Keratinocyte (primary cell): ENCODE measurements around the gene MRPL57. TPM values are rescaled to one million over a fixed set of nuclear protein-coding genes. Genes with fewer than 3 reads are reported as not detected.

Experiments
- DNase-seq: peaks from one replicate; pipeline ENCODE4 v3.0.0-alpha.2; 2011; ENCODE audit warnings: low read depth, missing footprints, low spot score
- FAIRE-seq: peaks from 2 replicates; lab custom pipeline; 2011; peaks lifted over from hg19 to GRCh38; lab: Jason Lieb, UNC
- H2AFZ ChIP-seq: 2 replicates; pipeline ENCODE4 v1.6.0; 2012; ENCODE audit warnings: low read length, control low read depth, inconsistent platforms; ENCODE audit not compliant: control insufficient read depth
- H3K27ac ChIP-seq: 2 replicates; pipeline ENCODE4 v1.5.1; 2011; ENCODE audit warnings: low read length; ENCODE audit not compliant: control insufficient read depth, insufficient read depth
- H3K27me3 ChIP-seq: 3 replicates; pipeline ENCODE4 v1.6.0; 2011; ENCODE audit warnings: low read length; ENCODE audit not compliant: control insufficient read depth, insufficient read depth; ENCODE audit errors: extremely low read depth
- H3K36me3 ChIP-seq, 2 experiments: 2 replicates in 1 of 2; 3 replicates in 1 of 2; pipeline ENCODE4 v1.5.1; 2011; ENCODE audit warnings: low read length in 2 of 2, mild to moderate bottlenecking in 1 of 2; ENCODE audit not compliant: control insufficient read depth in 2 of 2, insufficient read depth in 2 of 2; ENCODE audit errors: extremely low read depth in 1 of 2
- H3K4me1 ChIP-seq: 3 replicates; pipeline ENCODE4 v1.5.1; 2011; ENCODE audit warnings: low read length; ENCODE audit not compliant: control insufficient read depth, insufficient read depth; ENCODE audit errors: extremely low read depth
- H3K4me2 ChIP-seq: 3 replicates; pipeline ENCODE4 v1.6.0; 2011; ENCODE audit warnings: low read depth, low read length; ENCODE audit not compliant: control insufficient read depth, insufficient read depth; ENCODE audit errors: extremely low read depth
- H3K4me3 ChIP-seq, 3 experiments: fragments of 200-600 bp in 1 of 3; sonication (generic) in 1 of 3; 2 replicates in 2 of 3; 3 replicates in 1 of 3; pipeline ENCODE4 v1.5.1; 2011 to 2016; ENCODE audit warnings: low read length in 3 of 3, mild to moderate bottlenecking in 3 of 3, control low read depth in 2 of 3, inconsistent platforms in 1 of 3, low read depth in 1 of 3, mixed read lengths in 1 of 3, mixed run types in 1 of 3, moderate library complexity in 1 of 3; ENCODE audit not compliant: control insufficient read depth in 2 of 3, insufficient read depth in 2 of 3; ENCODE audit errors: extremely low read depth in 1 of 3
- H3K79me2 ChIP-seq: 2 replicates; pipeline ENCODE4 v1.6.0; 2012; ENCODE audit warnings: low read length; ENCODE audit not compliant: control insufficient read depth, insufficient read depth
- H3K9ac ChIP-seq: 3 replicates; pipeline ENCODE4 v1.6.0; 2011; ENCODE audit warnings: low read length; ENCODE audit not compliant: control insufficient read depth, insufficient read depth; ENCODE audit errors: extremely low read depth
- H3K9me1 ChIP-seq: 3 replicates; pipeline ENCODE4 v1.6.0; 2011; ENCODE audit warnings: low read length; ENCODE audit not compliant: control insufficient read depth, insufficient read depth; ENCODE audit errors: extremely low read depth
- H3K9me3 ChIP-seq: 2 replicates; pipeline ENCODE4 v1.5.1; 2012; ENCODE audit warnings: low read depth, low read length; ENCODE audit not compliant: control insufficient read depth
- H4K20me1 ChIP-seq: 3 replicates; pipeline ENCODE4 v1.6.0; 2011; ENCODE audit warnings: low read length; ENCODE audit not compliant: control insufficient read depth, insufficient read depth; ENCODE audit errors: extremely low read depth
- CTCF ChIP-seq, 3 experiments: IDR thresholded peaks in 1 of 3; conservative IDR thresholded peaks in 1 of 3; optimal IDR thresholded peaks in 1 of 3; 2 replicates in 2 of 3; 3 replicates in 1 of 3; pipeline versions ENCODE3 to v1.5.1; 2011; ENCODE audit warnings: low read length in 3 of 3, mild to moderate bottlenecking in 3 of 3, moderate library complexity in 2 of 3, control low read depth in 1 of 3, inconsistent platforms in 1 of 3; ENCODE audit not compliant: insufficient read depth in 2 of 3; ENCODE audit errors: extremely low read depth in 1 of 3
- EZH2 ChIP-seq: IDR thresholded peaks from one replicate; pipeline ENCODE4 v1.6.1; 2012; ENCODE audit warnings: inconsistent platforms, mild to moderate bottlenecking, low read length, moderate library complexity
- dilution Hi-C: fragments of 300-500 bp; cut with MboI; formaldehyde crosslinking; loops from one replicate; pipeline ENCODE4 v1.7.0; 2020; ENCODE audit warnings: low sequenced_read_pairs; ENCODE audit not compliant: extremely low pct_ligation_motif_present
- polyA minus RNA-seq, 3 experiments: library from RNA; depleted of rRNA, polyadenylated mRNA; stranded (reverse); fragments of >200 nt; gene quantifications; 1 replicate in 1 of 3; 2 replicates in 1 of 3; 3 replicates in 1 of 3; pipeline ENCODE4 v1.2.3, GENCODE V29; 2011
- polyA plus RNA-seq, 5 experiments: library from polyadenylated mRNA; depleted of rRNA in 3 of 5; stranded (reverse) in 3 of 5; stranded (forward) in 1 of 5; unstranded in 1 of 5; fragments of >200 nt; gene quantifications; 1 replicate in 1 of 5; 2 replicates in 3 of 5; 3 replicates in 1 of 5; pipeline versions ENCODE4 v1.2.1 to v1.2.3, GENCODE V29; 2011 to 2012; ENCODE audit warnings: missing spikeins in 2 of 5, low read depth in 1 of 5, low replicate concordance in 1 of 5

MRPL57 gene
- polyA plus RNA-seq, result 10.4 to 19.9 TPM (median 18.3 TPM) in 3 replicates
- 11.6 TPM for polyA plus RNA-seq (2011; ENCODE audit: low read depth)
- polyA plus RNA-seq (2011; cell fraction: cytosol; rRNA removed), result 11.2 and 11.6 TPM in 2 replicates
- polyA plus RNA-seq (2011; cell fraction: nucleus; rRNA removed), result 4.1 and 4.4 TPM in 2 replicates
- polyA plus RNA-seq (2012; ENCODE audit: low replicate concordance), result 13.5 and 17.4 TPM in 2 replicates
- polyA minus RNA-seq, result 3.4 to 3.9 TPM (median 3.5 TPM) in 3 replicates
- 13.2 TPM for polyA minus RNA-seq (2011; cell fraction: cytosol; rRNA and poly(A)+ RNA removed)
- polyA minus RNA-seq (2011; cell fraction: nucleus; rRNA and poly(A)+ RNA removed), result 2.1 and 2.5 TPM in 2 replicates

- Histone ChIP-seq H4K20me1 (no peaks in the 10 kb centered on the region), H3K9ac (peak within 1 kb of the TSS; percentile 93), H3K4me3 (peak within 1 kb of the TSS; percentile 80 to 97 (median 94)), H3K27ac (peak within 1 kb of the TSS; percentile 84), H3K4me2 (peak within 1 kb of the TSS; percentile 80), H2AFZ (peak within 1 kb of the TSS; percentile 98), H3K79me2 (peaks cover 53% of the 10 kb centered on the region), H3K4me1 (peaks cover 12% of the 10 kb centered on the region), H3K9me1 (no peaks in the 10 kb centered on the region), H3K27me3 (no peaks in the 10 kb centered on the region), H3K9me3 (no peaks in the 10 kb centered on the region), H3K36me3 (no peaks in the 10 kb centered on the region)
- DNase-seq (peak; percentile 60), FAIRE-seq (no peak)
- no peak for TF ChIP-seq EZH2
- TF ChIP-seq CTCF (optimal IDR thresholded peaks at IDR 0.05 in 1 of 3, IDR thresholded peaks at IDR 0.05 in 1 of 3, conservative IDR thresholded peaks at IDR 0.05 in 1 of 3; ENCODE audit: extremely low read depth in 1 of 3, insufficient read depth in 2 of 3, low read length in 3 of 3), result no peak
- dilution Hi-C loops, result no loop called here
Observed at GRCh38 chr13:21176215-21176981, at the start of gene MRPL57, which contains the start of gene SKA3. TSS of gene MRPL57 (plus strand) at chr13:21176658. CDS start at chr13:21176917, 259 bp downstream. TSS of gene SKA3 (minus strand) at chr13:21176552. CDS start at chr13:21176477, 75 bp downstream.

- Histone ChIP-seq H3K4me3 (no peak overlapping the region), H3K9me1 (no peaks in the 10 kb centered on the region), H3K36me3 (no peaks in the 10 kb centered on the region), H3K27me3 (no peaks in the 10 kb centered on the region), H3K27ac (no peak overlapping the region), H3K9me3 (no peaks in the 10 kb centered on the region), H3K4me1 (no peaks in the 10 kb centered on the region), H2AFZ (no peak overlapping the region), H4K20me1 (no peaks in the 10 kb centered on the region), H3K9ac (no peak overlapping the region), H3K79me2 (no peaks in the 10 kb centered on the region), H3K4me2 (no peak overlapping the region)
- dilution Hi-C loops, result no loop called here
- FAIRE-seq (no peak), DNase-seq (no peak)
- TF ChIP-seq CTCF (optimal IDR thresholded peaks at IDR 0.05 in 1 of 3, IDR thresholded peaks at IDR 0.05 in 1 of 3, conservative IDR thresholded peaks at IDR 0.05 in 1 of 3; ENCODE audit: extremely low read depth in 1 of 3, insufficient read depth in 2 of 3, low read length in 3 of 3), result no peak
Observed at GRCh38 chr13:21130116-21130515, 46.3 kb upstream of the MRPL57 start.
